HEK293 (cell line): Measurements from ENCODE around the gene NCOR1.

Experiments
- CTCF ChIA-PET: fragments of 350-600 bp; formaldehyde crosslinking; extraction: SDS; loops from one replicate; lab custom pipeline; 2021; ENCODE audit warnings: antibody characterized with exemption; lab: Yijun Ruan, JAX
- POLR2A ChIA-PET: fragments of 300-600 bp; formaldehyde crosslinking; extraction: SDS; loops from one replicate; lab custom pipeline; 2020; ENCODE audit warnings: antibody characterized with exemption, inconsistent platforms; lab: Yijun Ruan, JAX
- H3K27ac ChIP-seq: fragments of 200-500 bp; sonication (Bioruptor generic); 2 replicates; pipeline ENCODE4 v1.5.1; 2014; ENCODE audit warnings: low read depth, low read length, control low read depth, inconsistent platforms; ENCODE audit errors: extremely low read depth
- H3K36me3 ChIP-seq, 2 experiments: fragments of 200-500 bp in 1 of 2; sonication (Bioruptor generic) in 1 of 2; 1 replicate in 1 of 2; 2 replicates in 1 of 2; pipeline ENCODE4 v1.5.1; 2014 to 2017; ENCODE audit warnings: inconsistent platforms in 2 of 2, low read length in 2 of 2; ENCODE audit not compliant: control insufficient read depth in 2 of 2, insufficient read depth in 1 of 2
- H3K4me1 ChIP-seq: fragments of 200-500 bp; sonication (Bioruptor generic); 2 replicates; pipeline ENCODE4 v1.5.1; 2014; ENCODE audit warnings: mild to moderate bottlenecking, low read length, inconsistent platforms; ENCODE audit not compliant: control insufficient read depth, insufficient read depth
- H3K4me3 ChIP-seq: 2 replicates; pipeline ENCODE4 v1.5.1; 2011; ENCODE audit warnings: low read depth, mild to moderate bottlenecking, control low read depth, low read length, moderate library complexity
- H3K9me3 ChIP-seq: fragments of 200-500 bp; sonication (Bioruptor generic); 2 replicates; pipeline ENCODE4 v1.5.1; 2014; ENCODE audit warnings: low read depth, low read length, inconsistent platforms; ENCODE audit not compliant: control insufficient read depth, insufficient read depth
- BCL11A ChIP-seq: fragments of 450-650 bp; formaldehyde crosslinking; IDR thresholded peaks from 2 replicates; pipeline ENCODE4 v1.5.1; 2016; ENCODE audit warnings: low read depth, missing biosample characterization, missing genetic modification characterization
- GLIS2 ChIP-seq: fragments of 450-650 bp; formaldehyde crosslinking; IDR thresholded peaks from 2 replicates; pipeline ENCODE4 v1.5.1; 2016; ENCODE audit warnings: missing biosample characterization, missing genetic modification characterization
- KLF16 ChIP-seq: fragments of 450-650 bp; formaldehyde crosslinking; IDR thresholded peaks from 2 replicates; pipeline ENCODE4 v1.5.1; 2017; ENCODE audit warnings: missing biosample characterization, missing genetic modification characterization
- SCRT1 ChIP-seq: fragments of 450-650 bp; formaldehyde crosslinking; IDR thresholded peaks from 2 replicates; pipeline ENCODE4 v1.5.1; 2016; ENCODE audit warnings: missing biosample characterization, missing genetic modification characterization, borderline replicate concordance
- ZFP41 ChIP-seq: fragments of 450-650 bp; formaldehyde crosslinking; IDR thresholded peaks from 2 replicates; pipeline ENCODE4 v1.5.1; 2016; ENCODE audit warnings: missing biosample characterization, missing genetic modification characterization, borderline replicate concordance
- ZNF501 ChIP-seq: fragments of 450-650 bp; formaldehyde crosslinking; IDR thresholded peaks from 2 replicates; pipeline ENCODE4 v1.5.1; 2016; ENCODE audit warnings: missing biosample characterization, missing genetic modification characterization
- ZNF600 ChIP-seq: fragments of 450-650 bp; formaldehyde crosslinking; IDR thresholded peaks from 2 replicates; pipeline ENCODE4 v1.5.1; 2016; ENCODE audit warnings: missing biosample characterization, missing genetic modification characterization
- ZNF629 ChIP-seq: fragments of 450-650 bp; formaldehyde crosslinking; IDR thresholded peaks from 2 replicates; pipeline ENCODE4 v1.5.1; 2017; ENCODE audit warnings: missing biosample characterization, missing genetic modification characterization
- ZNF670 ChIP-seq: fragments of 450-650 bp; formaldehyde crosslinking; IDR thresholded peaks from 2 replicates; pipeline ENCODE4 v1.5.1; 2016; ENCODE audit warnings: missing biosample characterization, missing genetic modification characterization, low read depth
- ZNF747 ChIP-seq: fragments of 450-650 bp; formaldehyde crosslinking; IDR thresholded peaks from 2 replicates; pipeline ENCODE4 v1.5.1; 2016; ENCODE audit warnings: missing biosample characterization, missing genetic modification characterization
- ZNF785 ChIP-seq: fragments of 450-650 bp; formaldehyde crosslinking; IDR thresholded peaks from 2 replicates; pipeline ENCODE4 v1.5.1; 2016; ENCODE audit warnings: missing biosample characterization, missing genetic modification characterization
- TF ChIP-seq, protein P1 (sequence below): fragments of 450-650 bp; formaldehyde crosslinking; IDR thresholded peaks from 2 replicates; pipeline ENCODE4 v1.5.1; 2017; ENCODE audit warnings: missing biosample characterization, missing genetic modification characterization
- TF ChIP-seq, protein P2 (sequence below): fragments of 450-650 bp; formaldehyde crosslinking; optimal IDR thresholded peaks from 2 replicates; pipeline ENCODE3; 2016; ENCODE audit warnings: missing biosample characterization, mild to moderate bottlenecking, missing genetic modification characterization
- TF ChIP-seq, protein P3 (sequence below): fragments of 450-650 bp; formaldehyde crosslinking; IDR thresholded peaks from 2 replicates; pipeline ENCODE4 v1.5.1; 2016; ENCODE audit warnings: missing biosample characterization, missing genetic modification characterization
- TF ChIP-seq, protein P4 (sequence below): fragments of 450-650 bp; formaldehyde crosslinking; IDR thresholded peaks from 2 replicates; pipeline ENCODE4 v1.5.1; 2016; ENCODE audit warnings: missing biosample characterization, missing genetic modification characterization
- TF ChIP-seq, protein P5 (sequence below): fragments of 450-650 bp; formaldehyde crosslinking; IDR thresholded peaks from 2 replicates; pipeline ENCODE4 v1.5.1; 2016; ENCODE audit warnings: missing biosample characterization, missing genetic modification characterization, borderline replicate concordance
- TF ChIP-seq, protein P6 (sequence below): fragments of 450-650 bp; formaldehyde crosslinking; IDR thresholded peaks from 2 replicates; pipeline ENCODE4 v1.5.1; 2016; ENCODE audit warnings: missing biosample characterization, missing genetic modification characterization

Gene NCOR1

DNA sequence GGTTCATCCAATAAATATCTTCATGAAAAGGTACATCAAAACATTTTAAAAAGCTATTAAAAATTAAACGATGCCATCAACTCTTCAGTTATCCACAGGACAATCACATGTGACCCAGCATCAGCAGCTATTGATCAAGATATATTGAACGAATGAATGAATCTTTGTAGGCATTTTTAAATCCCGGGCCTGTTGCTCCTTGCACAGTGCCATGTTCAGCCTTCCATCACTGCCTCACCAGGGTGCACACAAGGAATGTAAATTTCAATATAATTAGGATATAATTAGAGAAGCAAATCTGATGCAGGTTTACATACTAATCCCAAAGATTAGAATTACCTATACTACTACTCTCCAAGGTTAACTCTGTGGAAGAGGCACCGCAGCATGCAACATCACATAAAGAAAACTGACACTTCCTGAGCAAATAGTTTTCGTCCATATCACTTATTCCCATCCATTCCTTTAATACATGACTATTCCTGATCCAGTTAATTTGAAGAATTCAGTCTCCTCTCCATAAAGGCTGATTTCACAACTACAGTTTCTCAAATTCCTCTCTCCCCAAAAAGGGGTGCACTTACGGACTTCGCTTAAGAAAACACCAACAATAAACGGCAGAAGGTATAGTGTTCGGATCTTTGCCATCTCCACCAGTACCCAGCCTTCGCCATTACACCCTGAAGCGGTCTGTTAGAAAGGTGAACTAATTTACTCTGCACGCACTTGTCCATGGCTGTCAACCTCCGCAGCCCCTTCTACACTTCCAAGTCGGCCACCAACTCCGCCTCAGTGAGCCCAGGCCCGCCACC is 938 bp downstream of the NCOR1 start (continued):
- TF ChIP-seq ZNF600, result peak; percentile 92
- peak; percentile 37; the same call in 1 of the 2 replicates for TF ChIP-seq SCRT1 (tag by site-specific recombination)

DNA sequence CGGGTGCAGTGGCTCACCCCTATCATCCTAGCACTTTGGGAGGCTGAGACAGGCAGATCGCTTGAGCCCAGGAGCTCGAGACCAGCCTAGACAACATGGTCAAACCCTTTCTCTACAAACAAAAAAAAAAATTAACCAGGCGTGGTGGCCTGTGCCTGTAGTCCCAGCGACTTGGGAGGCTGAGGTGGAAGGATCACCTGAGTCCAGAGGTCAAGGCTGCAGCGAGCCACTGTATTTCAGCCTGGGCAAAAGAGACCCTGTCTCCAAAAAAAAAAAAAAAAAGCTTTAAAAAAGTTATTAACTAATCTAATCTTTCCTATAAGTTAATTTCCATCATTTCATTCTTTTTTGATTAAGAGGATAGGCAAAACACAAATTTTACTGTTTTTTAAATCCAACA is 2.5 kb downstream of the NCOR1 start:
- H3K27ac ChIP-seq, result no peak overlapping the region
- ChIA-PET POLR2A (interaction anchor here (1.3 kb wide), 1 partner anchor 168 kb away, joined by 6 read pairs; the partner anchor contains the start of gene UBB), CTCF (interaction anchor here (0.6 kb wide), 1 partner anchor 18 kb away, joined by 3 read pairs; no protein-coding TSS in a partner anchor)
- no peak for TF ChIP-seq ZNF501 (tag by site-specific recombination)
- TF ChIP-seq, protein P1, sequence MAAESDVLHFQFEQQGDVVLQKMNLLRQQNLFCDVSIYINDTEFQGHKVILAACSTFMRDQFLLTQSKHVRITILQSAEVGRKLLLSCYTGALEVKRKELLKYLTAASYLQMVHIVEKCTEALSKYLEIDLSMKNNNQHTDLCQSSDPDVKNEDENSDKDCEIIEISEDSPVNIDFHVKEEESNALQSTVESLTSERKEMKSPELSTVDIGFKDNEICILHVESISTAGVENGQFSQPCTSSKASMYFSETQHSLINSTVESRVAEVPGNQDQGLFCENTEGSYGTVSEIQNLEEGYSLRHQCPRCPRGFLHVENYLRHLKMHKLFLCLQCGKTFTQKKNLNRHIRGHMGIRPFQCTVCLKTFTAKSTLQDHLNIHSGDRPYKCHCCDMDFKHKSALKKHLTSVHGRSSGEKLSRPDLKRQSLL, result 0 out of 2 replicates have a peak, but pooled peaks have one; percentile 49
- no peak for TF ChIP-seq ZNF747 (tag by site-specific recombination)
- H3K9me3 ChIP-seq, result no peaks in the 10 kb centered on the region
- H3K4me3 ChIP-seq, result no peak overlapping the region
- peaks cover 6% of the 10 kb centered on the region; the same call in 1 of the 2 replicates for H3K4me1 ChIP-seq
- H3K36me3 ChIP-seq, result no peaks in the 10 kb centered on the region

DNA sequence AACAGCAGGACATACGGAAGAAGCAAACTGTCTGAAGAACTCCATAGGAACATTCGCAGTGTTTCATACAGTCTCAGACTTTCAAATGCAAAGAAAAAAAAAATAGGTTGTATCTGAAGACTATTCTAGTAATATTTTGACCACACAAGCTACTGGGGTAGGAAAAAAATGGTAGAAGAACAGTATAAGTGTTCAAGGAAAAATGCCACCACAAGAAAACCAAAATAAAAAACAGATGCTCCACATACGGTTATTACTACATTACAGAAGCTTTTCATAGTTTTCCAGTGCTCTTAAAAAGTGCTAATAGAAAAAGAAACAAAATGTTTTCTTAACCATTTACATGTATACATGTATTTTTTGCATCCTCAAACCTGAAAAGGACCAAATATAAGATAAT is 3.7 kb downstream of the NCOR1 start:
- ChIA-PET CTCF (interaction anchor here (0.7 to 1.4 kb wide), 3 partner anchors 75 to 266 kb away, joined by 3 to 4 read pairs (median 4); partner anchors contain the start of gene ADORA2B), POLR2A (no interaction called here)
- Histone ChIP-seq H3K27ac (no peak overlapping the region), H3K4me1 (peaks cover 4% of the 10 kb centered on the region), H3K9me3 (no peaks in the 10 kb centered on the region), H3K4me3 (no peak overlapping the region), H3K36me3 (no peaks in the 10 kb centered on the region)
- TF ChIP-seq ZFP41 (tag by site-specific recombination), result no peak
- TF ChIP-seq, protein P2, sequence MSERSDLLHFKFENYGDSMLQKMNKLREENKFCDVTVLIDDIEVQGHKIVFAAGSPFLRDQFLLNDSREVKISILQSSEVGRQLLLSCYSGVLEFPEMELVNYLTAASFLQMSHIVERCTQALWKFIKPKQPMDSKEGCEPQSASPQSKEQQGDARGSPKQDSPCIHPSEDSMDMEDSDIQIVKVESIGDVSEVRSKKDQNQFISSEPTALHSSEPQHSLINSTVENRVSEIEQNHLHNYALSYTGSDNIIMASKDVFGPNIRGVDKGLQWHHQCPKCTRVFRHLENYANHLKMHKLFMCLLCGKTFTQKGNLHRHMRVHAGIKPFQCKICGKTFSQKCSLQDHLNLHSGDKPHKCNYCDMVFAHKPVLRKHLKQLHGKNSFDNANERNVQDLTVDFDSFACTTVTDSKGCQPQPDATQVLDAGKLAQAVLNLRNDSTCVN, result no peak
- TF ChIP-seq, protein P3, sequence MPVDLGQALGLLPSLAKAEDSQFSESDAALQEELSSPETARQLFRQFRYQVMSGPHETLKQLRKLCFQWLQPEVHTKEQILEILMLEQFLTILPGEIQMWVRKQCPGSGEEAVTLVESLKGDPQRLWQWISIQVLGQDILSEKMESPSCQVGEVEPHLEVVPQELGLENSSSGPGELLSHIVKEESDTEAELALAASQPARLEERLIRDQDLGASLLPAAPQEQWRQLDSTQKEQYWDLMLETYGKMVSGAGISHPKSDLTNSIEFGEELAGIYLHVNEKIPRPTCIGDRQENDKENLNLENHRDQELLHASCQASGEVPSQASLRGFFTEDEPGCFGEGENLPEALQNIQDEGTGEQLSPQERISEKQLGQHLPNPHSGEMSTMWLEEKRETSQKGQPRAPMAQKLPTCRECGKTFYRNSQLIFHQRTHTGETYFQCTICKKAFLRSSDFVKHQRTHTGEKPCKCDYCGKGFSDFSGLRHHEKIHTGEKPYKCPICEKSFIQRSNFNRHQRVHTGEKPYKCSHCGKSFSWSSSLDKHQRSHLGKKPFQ (tag by site-specific recombination), result no peak
- TF ChIP-seq BCL11A, result no peak
- TF ChIP-seq KLF16 (tag by site-specific recombination), result no peak
- TF ChIP-seq GLIS2 (tag by site-specific recombination), result no peak
- TF ChIP-seq, protein P4, sequence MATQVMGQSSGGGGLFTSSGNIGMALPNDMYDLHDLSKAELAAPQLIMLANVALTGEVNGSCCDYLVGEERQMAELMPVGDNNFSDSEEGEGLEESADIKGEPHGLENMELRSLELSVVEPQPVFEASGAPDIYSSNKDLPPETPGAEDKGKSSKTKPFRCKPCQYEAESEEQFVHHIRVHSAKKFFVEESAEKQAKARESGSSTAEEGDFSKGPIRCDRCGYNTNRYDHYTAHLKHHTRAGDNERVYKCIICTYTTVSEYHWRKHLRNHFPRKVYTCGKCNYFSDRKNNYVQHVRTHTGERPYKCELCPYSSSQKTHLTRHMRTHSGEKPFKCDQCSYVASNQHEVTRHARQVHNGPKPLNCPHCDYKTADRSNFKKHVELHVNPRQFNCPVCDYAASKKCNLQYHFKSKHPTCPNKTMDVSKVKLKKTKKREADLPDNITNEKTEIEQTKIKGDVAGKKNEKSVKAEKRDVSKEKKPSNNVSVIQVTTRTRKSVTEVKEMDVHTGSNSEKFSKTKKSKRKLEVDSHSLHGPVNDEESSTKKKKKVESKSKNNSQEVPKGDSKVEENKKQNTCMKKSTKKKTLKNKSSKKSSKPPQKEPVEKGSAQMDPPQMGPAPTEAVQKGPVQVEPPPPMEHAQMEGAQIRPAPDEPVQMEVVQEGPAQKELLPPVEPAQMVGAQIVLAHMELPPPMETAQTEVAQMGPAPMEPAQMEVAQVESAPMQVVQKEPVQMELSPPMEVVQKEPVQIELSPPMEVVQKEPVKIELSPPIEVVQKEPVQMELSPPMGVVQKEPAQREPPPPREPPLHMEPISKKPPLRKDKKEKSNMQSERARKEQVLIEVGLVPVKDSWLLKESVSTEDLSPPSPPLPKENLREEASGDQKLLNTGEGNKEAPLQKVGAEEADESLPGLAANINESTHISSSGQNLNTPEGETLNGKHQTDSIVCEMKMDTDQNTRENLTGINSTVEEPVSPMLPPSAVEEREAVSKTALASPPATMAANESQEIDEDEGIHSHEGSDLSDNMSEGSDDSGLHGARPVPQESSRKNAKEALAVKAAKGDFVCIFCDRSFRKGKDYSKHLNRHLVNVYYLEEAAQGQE, result no peak
- no peak for TF ChIP-seq ZNF670 (tag by site-specific recombination)
- TF ChIP-seq, protein P5, sequence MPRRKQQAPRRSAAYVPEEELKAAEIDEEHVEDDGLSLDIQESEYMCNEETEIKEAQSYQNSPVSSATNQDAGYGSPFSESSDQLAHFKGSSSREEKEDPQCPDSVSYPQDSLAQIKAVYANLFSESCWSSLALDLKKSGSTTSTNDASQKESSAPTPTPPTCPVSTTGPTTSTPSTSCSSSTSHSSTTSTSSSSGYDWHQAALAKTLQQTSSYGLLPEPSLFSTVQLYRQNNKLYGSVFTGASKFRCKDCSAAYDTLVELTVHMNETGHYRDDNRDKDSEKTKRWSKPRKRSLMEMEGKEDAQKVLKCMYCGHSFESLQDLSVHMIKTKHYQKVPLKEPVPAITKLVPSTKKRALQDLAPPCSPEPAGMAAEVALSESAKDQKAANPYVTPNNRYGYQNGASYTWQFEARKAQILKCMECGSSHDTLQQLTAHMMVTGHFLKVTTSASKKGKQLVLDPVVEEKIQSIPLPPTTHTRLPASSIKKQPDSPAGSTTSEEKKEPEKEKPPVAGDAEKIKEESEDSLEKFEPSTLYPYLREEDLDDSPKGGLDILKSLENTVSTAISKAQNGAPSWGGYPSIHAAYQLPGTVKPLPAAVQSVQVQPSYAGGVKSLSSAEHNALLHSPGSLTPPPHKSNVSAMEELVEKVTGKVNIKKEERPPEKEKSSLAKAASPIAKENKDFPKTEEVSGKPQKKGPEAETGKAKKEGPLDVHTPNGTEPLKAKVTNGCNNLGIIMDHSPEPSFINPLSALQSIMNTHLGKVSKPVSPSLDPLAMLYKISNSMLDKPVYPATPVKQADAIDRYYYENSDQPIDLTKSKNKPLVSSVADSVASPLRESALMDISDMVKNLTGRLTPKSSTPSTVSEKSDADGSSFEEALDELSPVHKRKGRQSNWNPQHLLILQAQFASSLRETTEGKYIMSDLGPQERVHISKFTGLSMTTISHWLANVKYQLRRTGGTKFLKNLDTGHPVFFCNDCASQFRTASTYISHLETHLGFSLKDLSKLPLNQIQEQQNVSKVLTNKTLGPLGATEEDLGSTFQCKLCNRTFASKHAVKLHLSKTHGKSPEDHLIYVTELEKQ, result no peak
- TF ChIP-seq, protein P6, sequence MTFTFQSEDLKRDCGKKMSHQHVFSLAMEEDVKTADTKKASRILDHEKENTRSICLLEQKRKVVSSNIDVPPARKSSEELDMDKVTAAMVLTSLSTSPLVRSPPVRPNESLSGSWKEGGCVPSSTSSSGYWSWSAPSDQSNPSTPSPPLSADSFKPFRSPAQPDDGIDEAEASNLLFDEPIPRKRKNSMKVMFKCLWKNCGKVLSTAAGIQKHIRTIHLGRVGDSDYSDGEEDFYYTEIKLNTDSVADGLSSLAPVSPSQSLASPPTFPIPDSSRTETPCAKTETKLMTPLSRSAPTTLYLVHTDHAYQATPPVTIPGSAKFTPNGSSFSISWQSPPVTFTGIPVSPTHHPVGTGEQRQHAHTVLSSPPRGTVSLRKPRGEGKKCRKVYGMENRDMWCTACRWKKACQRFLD, result no peak
- TF ChIP-seq ZNF785 (tag by site-specific recombination), result no peak
- no peak for TF ChIP-seq ZNF629 (tag by site-specific recombination)
